GM12864 (cell line): ENCODE data around the gene TEX51.

Experiments
- DNase-seq: peaks from one replicate; pipeline ENCODE4 v3.0.0-alpha.2; 2011; ENCODE audit warnings: low read depth
- H3K4me3 ChIP-seq: 2 replicates; pipeline ENCODE4 v1.5.1; 2011; ENCODE audit warnings: mild to moderate bottlenecking, low read depth, low read length, control low read depth
- CTCF ChIP-seq: IDR thresholded peaks from 2 replicates; pipeline ENCODE4 v1.5.1; 2011; ENCODE audit warnings: low read depth, mild to moderate bottlenecking, moderate library complexity, low read length, control low read depth, inconsistent platforms; ENCODE audit errors: missing control alignments

The TEX51 gene

GRCh38 chr2:126943612-126944348 lies 45.1 kb downstream of the TEX51 start:
- no peak for DNase-seq
- TF ChIP-seq CTCF: no peak
- H3K4me3 ChIP-seq: no peak overlapping the region

- TF ChIP-seq CTCF: no peak
- no peak for DNase-seq
- no peak overlapping the region for H3K4me3 ChIP-seq
Measured at GRCh38 chr2:126945118-126945517, 46.4 kb downstream of the TEX51 start.

- no peak for DNase-seq
- no peak for TF ChIP-seq CTCF
- no peak overlapping the region for H3K4me3 ChIP-seq
Measured at GRCh38 chr2:126946318-126947102, 47.8 kb downstream of the TEX51 start.

- no peak for TF ChIP-seq CTCF
- no peak overlapping the region for H3K4me3 ChIP-seq
- no peak for DNase-seq
Measured at GRCh38 chr2:126947103-126947429, 48.4 kb downstream of the TEX51 start.

- TF ChIP-seq CTCF: no peak
- DNase-seq: no peak
- H3K4me3 ChIP-seq: no peak overlapping the region
Measured at GRCh38 chr2:126949775-126950174, 51.1 kb downstream of the TEX51 start.

- DNase-seq: no peak
- TF ChIP-seq CTCF: no peak
- H3K4me3 ChIP-seq: no peak overlapping the region
Measured at GRCh38 chr2:126950504-126950903, 51.8 kb downstream of the TEX51 start.
